Activated T-cell treated with anti-CD3 and anti-CD28 coated beads for 4 hours (primary cell): ENCODE measurements around the gene ATP6V0A1.
"Not testable (repeated sequence)": the region's sequence is repeated elsewhere in the genome, so short reads cannot be mapped to it uniquely, and the experiment has no call there.

Experiments
- DNase-seq: peaks from one replicate; pipeline ENCODE4 v3.0.0-alpha.2; 2020

ATP6V0A1 gene

GRCh38 chr17:42438600-42439567, 19.8 kb upstream of the ATP6V0A1 start:
- no peak for DNase-seq

GRCh38 chr17:42441371-42442195, 17.1 kb upstream of the ATP6V0A1 start:
- no peak for DNase-seq

GRCh38 chr17:42442196-42442565, 16.5 kb upstream of the ATP6V0A1 start:
- no peak for DNase-seq

DNA sequence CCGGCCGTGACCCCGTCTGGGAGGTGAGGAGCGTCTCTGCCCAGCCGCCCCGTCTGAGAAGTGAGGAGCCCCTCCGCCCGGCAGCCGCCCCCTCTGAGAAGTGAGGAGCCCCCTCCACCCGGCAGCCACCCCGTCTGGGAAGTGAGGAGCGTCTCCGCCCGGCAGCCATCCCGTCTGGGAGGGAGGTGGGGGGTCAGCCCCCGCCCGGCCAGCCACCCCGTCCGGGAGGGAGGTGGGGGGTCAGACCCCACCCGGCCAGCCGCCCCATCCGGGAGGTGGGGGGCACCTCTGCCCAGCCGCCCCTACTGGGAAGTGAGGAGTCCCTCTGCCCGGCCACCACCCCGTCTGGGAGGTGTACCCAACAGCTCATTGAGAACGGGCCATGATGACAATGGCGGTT, 9.5 kb upstream of the ATP6V0A1 start:
- not testable (repeated sequence) for DNase-seq

- DNase-seq = not testable (repeated sequence)
These were observed 8.8 kb upstream of the ATP6V0A1 start for GRCh38 chr17:42449838-42450237.

DNA sequence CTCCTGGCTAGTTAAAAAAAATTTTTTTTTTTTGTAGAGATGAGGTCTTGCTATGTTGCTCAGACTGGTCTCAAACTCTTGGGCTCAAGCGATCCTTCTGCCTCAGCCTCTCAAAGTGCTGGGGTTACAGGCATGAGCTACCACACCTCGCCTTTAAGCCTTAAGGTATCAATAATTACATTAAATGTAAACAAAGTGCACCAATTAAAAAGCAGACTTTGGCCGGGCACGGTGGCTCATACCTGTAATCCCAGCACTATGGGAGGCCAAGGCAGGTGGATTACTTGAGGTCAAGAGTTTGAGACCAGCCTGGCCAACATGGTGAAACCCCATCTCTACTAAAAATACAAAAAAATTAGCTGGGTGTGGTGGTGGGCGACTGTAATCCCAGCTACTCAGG, 7.4 kb upstream of the ATP6V0A1 start:
- not testable (repeated sequence) for DNase-seq

GRCh38 chr17:42453439-42453838, 5.2 kb upstream of the ATP6V0A1 start:
- no peak for DNase-seq

DNA sequence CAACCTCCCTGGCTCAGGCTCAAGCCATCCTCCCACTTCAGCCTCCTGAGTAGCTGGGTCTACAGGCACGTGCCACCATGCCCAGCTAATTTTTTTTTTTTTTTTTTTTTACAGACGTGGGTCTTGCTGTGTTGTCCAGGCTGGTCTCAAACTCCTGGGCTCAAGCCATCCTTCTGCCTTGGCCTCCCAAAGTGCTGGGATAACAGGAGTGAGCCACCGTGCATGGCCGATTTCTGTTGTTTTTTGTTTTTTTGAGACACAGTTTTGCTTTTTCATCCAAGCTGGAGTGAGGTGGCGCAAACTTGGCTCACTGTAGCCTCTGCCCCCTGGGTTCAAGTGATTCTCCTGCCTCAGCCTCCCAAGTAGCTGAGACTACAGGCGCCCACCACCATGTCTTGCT, 3.7 kb upstream of the ATP6V0A1 start:
- not testable (repeated sequence) for DNase-seq

GRCh38 chr17:42456223-42457106, 2.2 kb upstream of the ATP6V0A1 start:
- DNase-seq = no peak

- no peak for DNase-seq
These were observed 1.4 kb upstream of the ATP6V0A1 start for GRCh38 chr17:42457107-42457792.

DNA sequence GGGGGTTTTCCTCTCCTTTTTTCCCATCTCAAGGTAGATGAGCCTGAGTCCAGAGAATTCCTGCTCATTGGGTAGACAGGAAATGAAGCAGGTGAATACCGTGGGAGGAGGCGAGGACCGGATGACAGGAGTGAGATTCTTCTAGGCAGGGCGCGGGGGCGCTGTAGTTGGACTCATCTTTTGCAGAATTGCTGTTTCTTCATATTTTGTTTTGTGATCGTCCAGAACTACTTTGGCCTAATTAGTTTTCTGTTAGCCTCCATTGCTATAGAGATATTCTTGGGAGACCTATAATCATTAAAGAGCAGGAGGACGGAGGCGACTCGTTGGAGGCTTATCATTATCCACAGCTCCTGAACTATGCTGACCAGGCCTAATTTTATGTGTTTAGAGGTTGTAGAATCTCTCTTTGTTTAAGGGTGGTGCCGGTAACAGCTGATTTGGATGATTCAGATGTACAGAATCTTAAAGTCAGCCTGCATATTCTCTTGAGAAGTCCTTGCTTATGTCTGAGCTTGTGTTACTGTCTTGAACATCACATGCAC, 650 bp downstream of the ATP6V0A1 start:
- DNase-seq = no peak

- DNase-seq = no peak
These were observed 1.2 kb downstream of the ATP6V0A1 start for GRCh38 chr17:42459801-42460281.

DNA sequence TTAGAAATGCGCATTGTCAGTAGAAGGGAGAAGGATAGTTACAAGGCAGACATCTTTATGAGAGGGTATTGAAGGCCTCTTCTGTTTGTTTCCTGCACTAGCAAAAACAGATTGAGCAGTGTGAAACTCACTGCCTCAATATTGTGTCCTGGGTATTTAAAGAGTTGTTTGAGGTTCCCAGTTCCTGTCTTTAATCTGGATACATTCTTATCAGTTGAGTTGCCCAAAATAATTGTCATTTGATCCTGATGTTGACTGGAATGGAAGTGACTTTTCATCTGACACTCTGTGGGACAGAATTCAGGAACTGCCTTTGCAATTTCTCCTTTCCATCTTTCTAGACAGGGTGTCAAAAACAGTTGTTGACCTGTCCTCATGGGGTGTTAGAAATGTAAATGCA, 1.7 kb downstream of the ATP6V0A1 start:
- DNase-seq = no peak

DNA sequence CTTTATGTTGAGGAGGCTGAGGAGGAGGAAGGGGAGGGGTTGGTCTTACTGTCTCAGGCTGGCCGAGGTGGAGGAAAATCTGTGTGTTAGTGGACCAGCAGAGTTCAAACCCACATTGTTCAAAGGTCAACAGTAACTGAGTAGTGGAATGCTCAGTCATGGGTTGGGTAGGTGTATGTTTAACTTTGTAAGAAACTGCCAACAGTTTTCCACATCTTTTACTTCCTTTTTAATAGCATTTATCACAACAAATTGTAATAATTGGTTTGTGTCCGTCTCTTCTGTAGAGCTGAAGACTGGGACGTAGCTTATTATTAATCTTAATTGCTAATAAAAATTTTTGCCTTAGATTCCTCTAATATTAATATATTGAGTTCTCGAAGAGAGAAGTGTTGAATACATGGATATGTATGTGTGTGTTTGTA, 5.3 kb downstream of the ATP6V0A1 start:
- no peak for DNase-seq

DNA sequence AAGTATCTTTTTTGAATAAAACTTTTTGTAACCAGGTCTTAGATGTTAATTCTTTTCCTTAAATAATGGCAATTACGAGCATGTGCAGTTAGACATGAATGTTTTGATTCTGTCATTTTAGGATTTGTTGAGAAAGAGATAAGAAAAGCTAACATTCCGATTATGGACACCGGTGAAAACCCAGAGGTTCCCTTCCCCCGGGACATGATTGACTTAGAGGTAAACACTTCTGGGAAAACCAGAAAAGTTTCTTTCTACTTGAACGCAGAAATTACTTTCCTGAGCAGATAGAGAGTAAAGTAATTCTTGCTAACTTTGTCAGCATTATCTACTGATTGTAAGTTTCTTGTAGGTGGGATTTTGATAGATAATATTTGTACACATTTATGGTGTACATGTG, 9.2 kb downstream of the ATP6V0A1 start:
- no peak for DNase-seq

DNA sequence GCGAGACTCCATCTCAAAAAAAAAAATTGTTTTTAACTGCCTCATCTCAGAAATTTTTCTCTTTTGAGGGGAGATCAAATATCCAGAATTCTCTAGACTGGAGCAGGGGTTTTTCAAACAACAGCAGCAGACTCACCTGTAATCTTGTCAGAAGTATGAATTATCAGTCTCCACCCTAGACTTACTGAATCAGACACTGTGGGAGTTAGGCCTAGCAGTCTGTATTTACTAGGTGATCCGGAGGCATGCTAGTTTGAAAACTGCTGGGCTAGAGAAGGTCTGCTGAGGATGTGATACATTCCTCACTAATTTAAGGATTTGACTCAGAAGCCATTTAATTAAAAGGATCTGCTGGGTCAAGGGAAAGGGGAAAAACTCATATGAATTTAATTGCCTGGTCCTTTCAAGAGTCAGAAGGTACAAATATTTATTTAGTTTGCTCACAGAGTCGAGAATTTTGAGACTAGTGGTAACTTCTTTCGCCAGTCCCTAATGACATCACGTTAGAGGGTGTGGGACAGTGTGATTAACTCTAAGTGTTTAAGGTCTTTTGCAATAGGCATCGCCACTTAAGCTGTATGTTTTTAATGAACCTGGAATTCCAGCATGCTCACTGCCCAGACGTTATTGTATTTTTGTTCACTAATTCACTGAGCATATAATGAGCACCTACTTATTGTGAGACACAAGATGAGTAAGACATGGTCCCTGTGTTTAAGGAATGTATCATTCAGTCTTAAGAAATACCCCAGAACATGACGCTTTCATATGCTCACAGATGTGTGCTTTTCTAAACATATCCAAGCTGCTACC, 14.2 kb downstream of the ATP6V0A1 start:
- DNase-seq = no peak

DNA sequence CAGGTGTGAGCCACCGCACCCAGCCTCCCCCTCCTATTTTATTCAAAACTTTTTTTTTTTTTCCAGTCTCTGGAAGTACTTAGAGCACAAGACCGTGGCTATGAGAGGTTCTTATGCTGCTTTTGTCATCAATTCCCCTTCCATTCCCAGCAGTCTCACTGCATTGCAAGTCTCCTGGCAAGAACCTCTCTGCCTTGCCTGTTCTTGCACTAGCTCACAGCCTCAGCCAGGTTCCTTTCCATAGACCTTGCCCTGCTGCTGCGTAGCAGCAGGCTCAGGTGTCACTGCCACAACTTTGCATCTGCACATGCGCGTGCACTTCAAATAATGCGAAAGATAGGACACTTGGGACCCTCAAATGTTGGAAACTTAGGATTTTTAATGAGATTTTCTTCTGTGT, 15.6 kb downstream of the ATP6V0A1 start:
- DNase-seq = no peak

DNA sequence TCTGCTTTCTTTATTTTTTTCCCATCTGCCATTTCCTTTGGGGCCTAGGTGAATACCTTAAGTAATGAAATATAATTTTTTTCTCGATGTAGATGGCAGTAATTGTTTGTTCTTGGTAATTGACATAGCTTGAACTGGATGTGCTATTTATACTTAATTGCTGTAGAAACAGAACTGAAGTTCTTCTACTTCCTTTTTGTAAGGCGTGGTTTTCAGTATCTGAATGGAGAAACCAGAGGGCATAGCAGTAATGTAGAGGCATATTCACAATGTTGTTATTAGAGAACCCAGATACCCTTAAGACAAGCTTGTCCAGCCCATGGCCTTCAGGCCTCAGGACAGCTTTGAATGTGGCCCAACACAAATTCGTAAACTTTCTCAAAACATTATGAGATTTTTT, 16.4 kb downstream of the ATP6V0A1 start:
- DNase-seq = no peak

DNA sequence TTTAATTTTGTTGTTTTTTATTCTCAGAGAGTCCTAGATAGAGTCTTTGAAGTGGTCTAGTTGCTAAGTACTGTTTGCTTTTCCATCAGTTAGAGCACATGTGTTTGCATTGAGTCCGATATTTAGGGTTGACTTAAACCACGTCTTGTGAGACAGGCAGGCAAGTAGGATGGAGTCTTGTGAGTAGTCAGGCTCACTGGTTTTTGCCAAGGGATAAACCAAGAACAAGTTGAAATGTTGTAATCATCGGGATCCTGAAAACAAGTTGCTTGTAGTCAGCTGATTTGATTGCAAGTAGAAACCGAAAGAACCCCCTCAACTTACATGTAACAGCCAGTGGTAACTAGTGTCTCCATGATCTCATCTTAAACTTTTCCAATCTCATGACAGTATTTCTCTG, 17.2 kb downstream of the ATP6V0A1 start:
- DNase-seq = no peak

DNA sequence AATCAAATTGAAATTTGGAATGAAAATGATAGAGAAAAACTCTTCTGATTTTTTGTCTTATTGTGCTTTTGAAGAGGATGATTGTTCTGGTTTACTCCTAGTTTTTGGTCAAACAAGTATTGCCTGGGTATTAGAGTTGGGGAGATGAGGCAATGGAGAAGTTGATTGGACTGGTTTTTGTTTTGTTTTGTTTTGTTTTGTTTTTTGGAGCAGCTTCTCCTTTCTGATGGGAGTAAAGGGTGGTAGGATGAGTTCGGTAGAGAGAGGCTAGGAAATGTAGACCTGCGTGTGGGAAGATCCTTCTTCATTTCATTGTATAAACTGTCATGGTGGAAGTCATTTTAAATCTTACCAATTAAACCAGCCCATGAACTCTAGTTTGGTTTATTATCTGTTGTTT, 17.7 kb downstream of the ATP6V0A1 start:
- no peak for DNase-seq

- DNase-seq = no peak
These were observed 18.5 kb downstream of the ATP6V0A1 start for GRCh38 chr17:42477173-42477572.
